OCI-LY3 (cell line): ENCODE data around the gene IRF2.

Experiments used
- EZH2phosphoT487 ChIP-seq: fragments of 200-600 bp; shearing (Covaris generic); IDR thresholded peaks from 2 replicates; pipeline ENCODE4 v1.6.1; 2018; ENCODE audit warnings: antibody characterized with exemption, mixed run types, low read depth
- TF ChIP-seq, protein P1 (sequence below): fragments of 200-600, 300-600 bp; sonication (generic); IDR thresholded peaks from 2 replicates; pipeline ENCODE4 v1.5.1; 2014; ENCODE audit warnings: antibody characterized with exemption, low read length, low read depth

DNA sequence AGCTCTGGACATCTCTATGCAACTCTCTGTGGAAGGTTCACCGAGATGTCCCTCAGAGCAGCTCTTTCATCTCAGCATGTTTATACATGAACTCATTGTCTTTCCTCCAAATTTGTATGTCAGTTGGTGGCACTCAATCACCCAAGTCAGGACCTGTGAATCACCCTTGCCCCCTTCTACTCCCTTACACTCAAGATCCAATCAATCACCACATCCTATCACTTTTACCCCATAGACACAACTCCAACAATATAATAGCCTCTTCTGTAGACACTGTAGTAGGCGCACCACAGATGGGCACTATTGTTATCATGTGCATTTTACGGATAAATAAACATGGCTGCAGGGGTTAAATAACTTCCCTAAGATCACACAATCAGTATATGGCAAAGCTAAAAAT lies 41.3 kb upstream of the IRF2 start:
- TF ChIP-seq, protein P1, sequence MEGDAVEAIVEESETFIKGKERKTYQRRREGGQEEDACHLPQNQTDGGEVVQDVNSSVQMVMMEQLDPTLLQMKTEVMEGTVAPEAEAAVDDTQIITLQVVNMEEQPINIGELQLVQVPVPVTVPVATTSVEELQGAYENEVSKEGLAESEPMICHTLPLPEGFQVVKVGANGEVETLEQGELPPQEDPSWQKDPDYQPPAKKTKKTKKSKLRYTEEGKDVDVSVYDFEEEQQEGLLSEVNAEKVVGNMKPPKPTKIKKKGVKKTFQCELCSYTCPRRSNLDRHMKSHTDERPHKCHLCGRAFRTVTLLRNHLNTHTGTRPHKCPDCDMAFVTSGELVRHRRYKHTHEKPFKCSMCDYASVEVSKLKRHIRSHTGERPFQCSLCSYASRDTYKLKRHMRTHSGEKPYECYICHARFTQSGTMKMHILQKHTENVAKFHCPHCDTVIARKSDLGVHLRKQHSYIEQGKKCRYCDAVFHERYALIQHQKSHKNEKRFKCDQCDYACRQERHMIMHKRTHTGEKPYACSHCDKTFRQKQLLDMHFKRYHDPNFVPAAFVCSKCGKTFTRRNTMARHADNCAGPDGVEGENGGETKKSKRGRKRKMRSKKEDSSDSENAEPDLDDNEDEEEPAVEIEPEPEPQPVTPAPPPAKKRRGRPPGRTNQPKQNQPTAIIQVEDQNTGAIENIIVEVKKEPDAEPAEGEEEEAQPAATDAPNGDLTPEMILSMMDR: no peak
- TF ChIP-seq EZH2phosphoT487: no peak
